ENCODE data around the gene KRT2. TPM values are rescaled to one million over a fixed set of nuclear protein-coding genes. Genes with fewer than 3 reads are reported as not detected.

The KRT2 gene
- total and polyA plus RNA-seq, 2 donors: 3.6 to 26.4 TPM

DNA sequence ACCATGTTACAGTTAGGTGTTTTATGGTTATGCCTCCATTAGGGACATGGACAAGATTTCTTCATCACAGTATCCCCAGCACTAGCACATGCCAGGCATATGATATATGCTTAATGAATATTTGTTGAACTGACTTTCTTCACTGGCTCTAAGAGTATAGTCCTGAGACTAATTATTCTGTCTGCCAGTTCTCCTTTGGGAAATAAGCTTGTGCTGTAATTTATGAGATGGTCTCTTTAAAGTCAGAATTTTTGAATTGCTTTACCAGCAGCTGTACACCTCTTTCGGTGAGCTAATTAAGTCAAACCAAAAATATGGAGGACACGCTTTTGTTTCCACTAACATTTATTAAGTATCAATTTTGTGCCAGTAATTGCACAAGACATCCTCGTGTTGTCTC lies 45.9 kb downstream of the KRT2 start:
- WGBS: 96% methylated on average over 3 of the region's 3 CpGs
- Histone ChIP-seq H3K4me1 (ENCODE audit: control insufficient read depth in 2 of 2, insufficient read depth in 2 of 2, low read length in 2 of 2) (peaks cover 13 to 47% of the 10 kb centered on the region in 2 donors), H3K36me3 (ENCODE audit: control insufficient read depth in 2 of 2, insufficient read depth in 2 of 2, low read length in 1 of 2) (no peaks in the 10 kb centered on the region), H3K27ac (ENCODE audit: low read depth in 1 of 2, low read length in 1 of 2) (no peak overlapping the region), H3K27me3 (ENCODE audit: control insufficient read depth in 2 of 2, insufficient read depth in 1 of 2, low read length in 1 of 2) (peaks cover 6 to 17% of the 10 kb centered on the region in 2 donors), H3K9me3 (ENCODE audit: control insufficient read depth in 2 of 2, insufficient read depth in 1 of 2, low read length in 1 of 2) (no peaks in the 10 kb centered on the region), H3K4me3 (ENCODE audit: low read length in 2 of 2) (no peak overlapping the region)
- no peak for DNase-seq (ENCODE audit: low read depth in 6 of 9, low spot score in 9 of 9)

DNA sequence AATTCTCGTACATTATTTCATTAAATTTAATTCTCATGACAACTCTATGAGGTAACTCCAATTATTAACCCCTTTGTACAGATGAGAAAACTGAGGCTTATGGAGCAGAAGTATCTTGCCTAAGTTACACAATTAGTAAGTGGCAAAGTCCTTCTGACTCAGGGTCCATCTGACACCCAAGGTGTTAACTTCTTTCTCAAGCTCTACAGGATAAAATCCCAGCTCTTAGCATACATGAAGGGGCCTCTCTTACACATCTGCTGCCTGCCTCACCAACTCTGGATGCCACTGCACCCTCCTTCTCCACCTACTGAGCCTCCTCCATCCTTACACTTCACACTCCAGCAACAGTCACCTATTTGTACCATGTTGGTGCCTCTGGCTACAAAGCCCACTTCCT lies 46.5 kb downstream of the KRT2 start:
- WGBS: 93% methylated on average over 1 of the region's 1 CpG
- Histone ChIP-seq H3K36me3 (ENCODE audit: control insufficient read depth in 2 of 2, insufficient read depth in 2 of 2, low read length in 1 of 2) (no peaks in the 10 kb centered on the region), H3K9me3 (ENCODE audit: control insufficient read depth in 2 of 2, insufficient read depth in 1 of 2, low read length in 1 of 2) (no peaks in the 10 kb centered on the region), H3K4me3 (ENCODE audit: low read length in 2 of 2) (no peak overlapping the region), H3K27me3 (ENCODE audit: control insufficient read depth in 2 of 2, insufficient read depth in 1 of 2, low read length in 1 of 2) (peaks cover 10 to 23% of the 10 kb centered on the region in 2 donors), H3K27ac (ENCODE audit: low read depth in 1 of 2, low read length in 1 of 2) (no peak overlapping the region), H3K4me1 (ENCODE audit: control insufficient read depth in 2 of 2, insufficient read depth in 2 of 2, low read length in 2 of 2) (peaks cover 13 to 41% of the 10 kb centered on the region in 2 donors)
- no peak for DNase-seq (ENCODE audit: low read depth in 6 of 9, low spot score in 9 of 9)

DNA sequence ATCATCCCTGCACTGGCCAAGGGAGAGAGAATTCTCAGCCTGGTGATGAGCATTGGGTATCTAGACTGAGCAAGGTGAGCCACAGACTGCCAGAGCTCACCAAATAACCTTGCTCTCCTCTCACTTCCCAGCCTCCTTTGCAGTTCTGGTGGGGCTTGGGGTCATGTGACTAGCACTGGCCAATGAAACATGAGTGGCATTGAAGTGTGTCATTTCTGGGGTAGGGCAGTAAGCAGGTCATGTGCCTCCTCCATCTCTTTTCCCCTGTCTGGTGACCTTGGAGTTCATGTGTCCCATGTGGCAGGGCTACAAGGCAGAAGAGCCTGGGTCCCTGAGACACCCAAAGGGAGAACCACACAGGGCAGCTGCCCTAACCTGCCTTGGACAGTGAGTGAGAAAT lies 47.2 kb downstream of the KRT2 start:
- Histone ChIP-seq H3K4me1 (ENCODE audit: control insufficient read depth in 2 of 2, insufficient read depth in 2 of 2, low read length in 2 of 2) (peaks cover 13 to 34% of the 10 kb centered on the region in 2 donors), H3K27me3 (ENCODE audit: control insufficient read depth in 2 of 2, insufficient read depth in 1 of 2, low read length in 1 of 2) (peaks cover 14 to 29% of the 10 kb centered on the region in 2 donors), H3K9me3 (ENCODE audit: control insufficient read depth in 2 of 2, insufficient read depth in 1 of 2, low read length in 1 of 2) (no peaks in the 10 kb centered on the region), H3K4me3 (ENCODE audit: low read length in 2 of 2) (no peak overlapping the region), H3K27ac (ENCODE audit: low read depth in 1 of 2, low read length in 1 of 2) (peak overlapping the region in 1 of 2 donors; percentile 36), H3K36me3 (ENCODE audit: control insufficient read depth in 2 of 2, insufficient read depth in 2 of 2, low read length in 1 of 2) (no peaks in the 10 kb centered on the region)
- no peak for DNase-seq (ENCODE audit: low read depth in 6 of 9, low spot score in 9 of 9)

DNA sequence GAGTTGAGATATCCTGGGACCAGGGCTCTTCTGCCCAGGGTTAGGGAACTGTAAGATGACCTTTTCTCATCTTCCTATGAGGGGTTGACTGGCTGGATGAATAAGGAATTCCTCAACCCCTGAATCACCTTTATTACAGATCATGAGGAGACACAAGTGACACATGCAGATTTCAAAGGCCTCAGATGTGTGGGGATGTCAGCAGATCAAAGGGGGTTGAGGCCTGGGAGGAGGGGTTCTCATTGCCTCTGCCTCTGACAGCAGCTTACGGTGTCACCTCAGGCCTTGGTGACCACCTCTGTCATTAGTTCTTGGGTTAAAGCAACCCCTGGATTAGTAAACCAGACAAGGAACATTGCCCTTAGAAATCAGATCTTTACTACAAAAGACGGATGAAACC lies 48.7 kb downstream of the KRT2 start:
- WGBS: 56% methylated on average over 2 of the region's 2 CpGs

DNA sequence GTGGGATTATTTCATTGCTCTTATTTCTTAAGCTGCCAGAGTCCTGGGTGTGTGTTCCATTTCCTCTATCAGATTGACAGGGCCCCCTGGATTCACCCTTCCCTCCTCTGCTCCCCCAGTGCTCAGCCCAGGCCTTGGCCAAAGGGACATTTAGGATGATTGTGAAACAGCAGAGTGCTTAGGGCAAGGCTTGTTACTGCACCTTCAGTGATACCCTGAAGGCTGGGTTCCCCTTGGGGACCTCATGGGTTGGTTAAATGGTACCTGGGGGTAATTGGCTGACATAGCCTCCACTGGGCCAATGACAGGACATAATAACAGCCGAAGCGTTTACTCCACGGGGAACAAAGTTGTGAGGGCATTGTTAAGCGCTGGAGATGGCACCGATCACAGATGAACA lies 49.5 kb downstream of the KRT2 start:
- no peak overlapping the region for H3K4me3 ChIP-seq (ENCODE audit: low read length in 2 of 2)
- peaks cover 15 to 47% of the 10 kb centered on the region in 2 donors for H3K27me3 ChIP-seq (ENCODE audit: control insufficient read depth in 2 of 2, insufficient read depth in 1 of 2, low read length in 1 of 2)
- DNase-seq (ENCODE audit: low read depth in 6 of 9, low spot score in 9 of 9): no peak

More for the DNA sequence above, 48.7 kb downstream of the KRT2 start:
- no peak overlapping the region for H3K4me3 ChIP-seq (ENCODE audit: low read length in 2 of 2)
- peak in 2 of 9 donors; percentile 51 to 53 for DNase-seq (ENCODE audit: low read depth in 6 of 9, low spot score in 9 of 9)
- H3K36me3 ChIP-seq (ENCODE audit: control insufficient read depth in 2 of 2, insufficient read depth in 2 of 2, low read length in 1 of 2): no peaks in the 10 kb centered on the region
- no peak overlapping the region for H3K27ac ChIP-seq (ENCODE audit: low read depth in 1 of 2, low read length in 1 of 2)
- H3K9me3 ChIP-seq (ENCODE audit: control insufficient read depth in 2 of 2, insufficient read depth in 1 of 2, low read length in 1 of 2): no peaks in the 10 kb centered on the region
- H3K4me1 ChIP-seq (ENCODE audit: control insufficient read depth in 2 of 2, insufficient read depth in 2 of 2, low read length in 2 of 2): peaks cover 7 to 23% of the 10 kb centered on the region in 2 donors
- H3K27me3 ChIP-seq (ENCODE audit: control insufficient read depth in 2 of 2, insufficient read depth in 1 of 2, low read length in 1 of 2): peaks cover 15 to 41% of the 10 kb centered on the region in 2 donors

DNA sequence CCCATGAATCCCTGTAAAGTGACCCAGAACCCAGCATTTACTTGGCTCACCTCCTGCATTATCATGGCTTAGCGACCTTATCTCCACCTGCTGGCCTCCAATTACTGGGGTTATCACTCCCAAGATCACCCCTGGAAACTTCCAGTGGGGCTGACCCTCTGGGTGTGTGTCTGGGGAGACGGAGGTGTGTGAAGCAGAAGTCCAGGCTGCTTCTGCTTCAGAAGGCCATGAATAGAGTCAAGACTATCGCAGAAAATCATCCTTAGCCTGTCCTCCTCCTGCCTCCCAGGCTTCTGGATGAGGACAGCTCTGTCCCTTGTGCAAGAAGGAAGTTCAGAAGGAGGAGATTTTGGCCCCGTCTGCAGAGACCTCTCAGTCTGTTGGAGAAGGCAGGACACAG lies 50.3 kb downstream of the KRT2 start:
- Histone ChIP-seq H3K4me3 (ENCODE audit: low read length in 2 of 2) (no peak overlapping the region), H3K27ac (ENCODE audit: low read depth in 1 of 2, low read length in 1 of 2) (no peak overlapping the region), H3K36me3 (ENCODE audit: control insufficient read depth in 2 of 2, insufficient read depth in 2 of 2, low read length in 1 of 2) (no peaks in the 10 kb centered on the region), H3K4me1 (ENCODE audit: control insufficient read depth in 2 of 2, insufficient read depth in 2 of 2, low read length in 2 of 2) (peaks cover 0 to 8% of the 10 kb centered on the region in 2 donors), H3K27me3 (ENCODE audit: control insufficient read depth in 2 of 2, insufficient read depth in 1 of 2, low read length in 1 of 2) (peaks cover 15 to 48% of the 10 kb centered on the region in 2 donors), H3K9me3 (ENCODE audit: control insufficient read depth in 2 of 2, insufficient read depth in 1 of 2, low read length in 1 of 2) (no peaks in the 10 kb centered on the region)
- no peak for DNase-seq (ENCODE audit: low read depth in 6 of 9, low spot score in 9 of 9)
- WGBS: 77% methylated on average over 4 of the region's 4 CpGs

More for the DNA sequence above, 49.5 kb downstream of the KRT2 start:
- no peaks in the 10 kb centered on the region for H3K36me3 ChIP-seq (ENCODE audit: control insufficient read depth in 2 of 2, insufficient read depth in 2 of 2, low read length in 1 of 2)
- H3K9me3 ChIP-seq (ENCODE audit: control insufficient read depth in 2 of 2, insufficient read depth in 1 of 2, low read length in 1 of 2): no peaks in the 10 kb centered on the region
- no peak overlapping the region for H3K27ac ChIP-seq (ENCODE audit: low read depth in 1 of 2, low read length in 1 of 2)
- WGBS: 98% methylated on average over 5 of the region's 5 CpGs
- peaks cover 0 to 15% of the 10 kb centered on the region in 2 donors for H3K4me1 ChIP-seq (ENCODE audit: control insufficient read depth in 2 of 2, insufficient read depth in 2 of 2, low read length in 2 of 2)

DNA sequence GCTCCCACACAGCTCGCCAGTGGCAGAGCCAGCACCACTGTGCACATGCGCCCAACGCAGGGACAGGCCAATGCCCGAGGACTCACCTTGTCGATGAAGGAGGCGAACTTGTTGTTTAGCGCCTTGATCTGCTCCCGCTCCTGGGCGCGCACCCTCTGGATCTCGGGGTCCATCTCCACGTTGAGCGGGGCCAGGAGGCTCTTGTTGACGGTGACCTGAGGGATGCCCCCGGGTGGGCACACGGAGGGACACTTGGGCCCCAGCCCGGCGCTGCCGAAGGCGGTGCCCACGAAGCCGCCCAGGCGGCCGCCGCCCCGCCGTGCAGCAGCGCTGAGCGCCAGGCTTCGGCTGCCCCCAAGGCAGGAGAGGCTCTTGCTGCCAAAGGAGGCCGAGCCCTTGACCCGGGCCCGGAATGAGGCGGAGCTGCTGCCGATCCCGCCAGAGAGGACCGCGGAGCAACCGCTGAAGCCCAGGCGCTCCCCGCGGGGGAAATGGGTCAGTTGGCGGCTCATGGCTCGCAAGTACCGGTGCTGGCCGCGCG lies 51.0 kb downstream of the KRT2 start, which contains the start of gene KRT72:
KRT72 (minus strand) TSS at position 523 of the 541 bp plus-strand sequence; CDS start at position 512, 11 bp downstream.
- no peaks in the 10 kb centered on the region for H3K36me3 ChIP-seq (ENCODE audit: control insufficient read depth in 2 of 2, insufficient read depth in 2 of 2, low read length in 1 of 2)
- DNase-seq (ENCODE audit: low read depth in 6 of 9, low spot score in 9 of 9): no peak
- H3K27me3 ChIP-seq (ENCODE audit: control insufficient read depth in 2 of 2, insufficient read depth in 1 of 2, low read length in 1 of 2): peaks cover 15 to 51% of the 10 kb centered on the region in 2 donors
- H3K4me1 ChIP-seq (ENCODE audit: control insufficient read depth in 2 of 2, insufficient read depth in 2 of 2, low read length in 2 of 2): peaks cover 0 to 8% of the 10 kb centered on the region in 2 donors
- no peak within 1 kb of the TSS for H3K4me3 ChIP-seq (ENCODE audit: low read length in 2 of 2)
- 40% methylated on average over 48 of the region's 48 CpGs for WGBS
- H3K9me3 ChIP-seq (ENCODE audit: control insufficient read depth in 2 of 2, insufficient read depth in 1 of 2, low read length in 1 of 2): no peaks in the 10 kb centered on the region
- H3K27ac ChIP-seq (ENCODE audit: low read depth in 1 of 2, low read length in 1 of 2): no peak within 1 kb of the TSS

DNA sequence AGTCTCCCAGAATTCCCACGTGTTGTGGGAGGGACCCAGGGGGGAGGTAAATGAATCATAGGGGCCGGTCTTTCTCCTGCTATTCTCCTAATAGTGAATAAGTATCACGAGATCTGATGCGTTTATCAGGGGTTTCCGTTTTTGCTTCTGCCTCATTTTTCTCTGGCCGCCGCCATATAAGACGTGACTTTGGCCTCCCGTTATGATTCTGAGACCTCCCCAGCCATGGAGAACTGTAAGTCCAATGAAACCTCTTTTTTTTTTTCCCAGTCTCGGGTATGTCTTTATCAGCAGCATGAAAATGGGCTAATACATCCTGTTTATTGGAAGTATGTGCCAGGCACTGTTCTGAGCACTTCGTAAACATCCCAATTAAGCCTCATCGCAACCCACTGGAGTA lies 51.5 kb downstream of the KRT2 start:
- Histone ChIP-seq H3K9me3 (ENCODE audit: control insufficient read depth in 2 of 2, insufficient read depth in 1 of 2, low read length in 1 of 2) (no peaks in the 10 kb centered on the region), H3K36me3 (ENCODE audit: control insufficient read depth in 2 of 2, insufficient read depth in 2 of 2, low read length in 1 of 2) (no peaks in the 10 kb centered on the region), H3K4me1 (ENCODE audit: control insufficient read depth in 2 of 2, insufficient read depth in 2 of 2, low read length in 2 of 2) (peaks cover 0 to 6% of the 10 kb centered on the region in 2 donors), H3K27me3 (ENCODE audit: control insufficient read depth in 2 of 2, insufficient read depth in 1 of 2, low read length in 1 of 2) (peaks cover 15 to 51% of the 10 kb centered on the region in 2 donors), H3K27ac (ENCODE audit: low read depth in 1 of 2, low read length in 1 of 2) (no peak overlapping the region), H3K4me3 (ENCODE audit: low read length in 2 of 2) (no peak overlapping the region)
- 93% methylated on average over 12 of the region's 12 CpGs for WGBS
- DNase-seq (ENCODE audit: low read depth in 6 of 9, low spot score in 9 of 9): no peak

DNA sequence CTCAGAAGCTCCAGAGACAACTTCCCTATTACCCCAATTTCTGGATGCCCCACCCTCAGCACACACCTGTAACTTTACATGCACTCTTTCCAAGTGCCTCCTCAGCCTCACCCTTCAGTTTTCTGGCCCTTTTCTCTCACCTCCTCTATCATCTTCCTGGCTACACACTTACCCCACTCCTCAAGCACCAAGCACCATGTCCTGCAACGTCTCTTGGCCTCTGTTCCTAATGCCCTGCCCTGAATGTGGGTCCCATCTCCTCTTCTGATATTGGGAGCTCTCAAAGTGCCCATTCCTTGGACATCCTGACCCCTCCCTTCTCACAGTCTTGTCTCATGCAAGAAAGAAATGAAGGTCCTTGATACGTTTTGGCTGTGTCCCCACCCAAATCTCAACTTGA lies 51.9 kb downstream of the KRT2 start:
- no peaks in the 10 kb centered on the region for H3K9me3 ChIP-seq (ENCODE audit: control insufficient read depth in 2 of 2, insufficient read depth in 1 of 2, low read length in 1 of 2)
- 79% methylated on average over 2 of the region's 2 CpGs for WGBS
- peaks cover 15 to 51% of the 10 kb centered on the region in 2 donors for H3K27me3 ChIP-seq (ENCODE audit: control insufficient read depth in 2 of 2, insufficient read depth in 1 of 2, low read length in 1 of 2)
- no peak for DNase-seq (ENCODE audit: low read depth in 6 of 9, low spot score in 9 of 9)
- H3K36me3 ChIP-seq (ENCODE audit: control insufficient read depth in 2 of 2, insufficient read depth in 2 of 2, low read length in 1 of 2): no peaks in the 10 kb centered on the region
- no peak overlapping the region for H3K4me3 ChIP-seq (ENCODE audit: low read length in 2 of 2)
- H3K27ac ChIP-seq (ENCODE audit: low read depth in 1 of 2, low read length in 1 of 2): no peak overlapping the region
- peaks cover 0 to 5% of the 10 kb centered on the region in 2 donors for H3K4me1 ChIP-seq (ENCODE audit: control insufficient read depth in 2 of 2, insufficient read depth in 2 of 2, low read length in 2 of 2)
